Brain microvascular endothelial cell (primary cell): ENCODE measurements around the gene KCTD4.
A peak's percentile ranks its signal among the peaks of the same experiment; 100 is the strongest.

Experiments
- DNase-seq: peaks from one replicate; pipeline ENCODE4 v3.0.0-alpha.2; 2020
- H3K27ac ChIP-seq: fragments of 250-450 bp; sonication (Bioruptor Pico); 2 replicates; pipeline ENCODE4 v1.5.1; 2020; ENCODE audit warnings: mild to moderate bottlenecking, moderate library complexity
- H3K27me3 ChIP-seq: fragments of 250-450 bp; sonication (Bioruptor Pico); replicated peaks from 2 replicates; pipeline ENCODE4 v1.5.1; 2020; ENCODE audit warnings: mild to moderate bottlenecking
- H3K36me3 ChIP-seq: fragments of 250-450 bp; sonication (Bioruptor Pico); replicated peaks from 2 replicates; pipeline ENCODE4 v1.5.1; 2020; ENCODE audit warnings: mild to moderate bottlenecking
- H3K4me3 ChIP-seq: 2 replicates; pipeline ENCODE4 v1.5.1; 2011; ENCODE audit warnings: low read depth, mild to moderate bottlenecking, control low read depth, low read length, moderate library complexity
- in situ Hi-C: cut with HindIII; loops from 2 replicates; pipeline ENCODE4 v1.10.0; 2017; ENCODE audit warnings: low sequenced_read_pairs, low pct_ligation_motif_present
- TF ChIP-seq, protein P1 (sequence below): IDR thresholded peaks from 2 replicates; pipeline ENCODE4 v1.5.1; 2011; ENCODE audit warnings: low read depth, mild to moderate bottlenecking, moderate library complexity, low read length, control low read depth, inconsistent platforms; ENCODE audit errors: missing control alignments

The KCTD4 gene

DNA sequence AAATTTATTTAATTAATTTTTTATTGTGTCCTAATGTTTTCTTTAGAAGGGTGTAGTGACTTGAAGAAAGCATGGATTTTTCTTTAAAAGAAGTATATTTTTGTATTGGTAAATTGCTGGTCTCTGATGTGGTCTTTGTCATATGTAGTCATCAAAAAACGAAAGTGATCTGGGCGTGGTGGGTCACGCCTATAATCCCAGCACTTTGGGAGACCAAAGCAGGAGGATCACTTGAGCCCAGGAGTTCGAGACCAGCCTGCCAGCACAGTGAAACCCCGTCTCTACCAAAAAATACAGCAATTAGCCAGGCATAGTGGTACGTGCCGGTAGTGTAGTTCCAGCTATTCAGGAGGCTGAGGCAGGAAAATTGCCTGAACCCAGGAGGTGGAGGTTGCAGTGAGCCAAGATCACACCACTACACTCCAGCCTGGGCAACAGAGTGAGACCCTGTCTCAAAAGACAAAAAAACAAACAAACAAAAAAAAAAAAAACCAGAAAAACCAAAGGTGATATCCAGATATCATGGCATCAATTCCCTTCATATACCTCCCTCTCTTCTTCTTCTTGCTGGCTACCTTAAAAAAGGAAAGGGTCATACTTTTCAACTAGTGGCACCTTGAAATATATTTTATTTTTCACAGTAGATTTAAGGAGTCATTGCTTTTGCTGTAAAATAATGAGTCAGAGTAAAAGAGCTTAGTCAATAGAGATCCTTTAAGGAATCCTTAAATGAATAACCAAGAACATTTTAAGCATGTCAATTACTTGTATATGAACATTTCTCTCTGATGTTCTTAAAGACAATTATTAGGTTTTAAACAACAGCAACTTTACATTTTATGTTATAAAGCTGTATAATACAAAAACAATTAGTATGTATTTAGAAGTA, 19.9 kb downstream of the KCTD4 start:
- H3K27me3 ChIP-seq = no peaks in the 10 kb centered on the region
- H3K36me3 ChIP-seq = no peaks in the 10 kb centered on the region
- no peak overlapping the region for H3K4me3 ChIP-seq
- H3K27ac ChIP-seq = no peak overlapping the region
- DNase-seq = no peak
- TF ChIP-seq, protein P1, sequence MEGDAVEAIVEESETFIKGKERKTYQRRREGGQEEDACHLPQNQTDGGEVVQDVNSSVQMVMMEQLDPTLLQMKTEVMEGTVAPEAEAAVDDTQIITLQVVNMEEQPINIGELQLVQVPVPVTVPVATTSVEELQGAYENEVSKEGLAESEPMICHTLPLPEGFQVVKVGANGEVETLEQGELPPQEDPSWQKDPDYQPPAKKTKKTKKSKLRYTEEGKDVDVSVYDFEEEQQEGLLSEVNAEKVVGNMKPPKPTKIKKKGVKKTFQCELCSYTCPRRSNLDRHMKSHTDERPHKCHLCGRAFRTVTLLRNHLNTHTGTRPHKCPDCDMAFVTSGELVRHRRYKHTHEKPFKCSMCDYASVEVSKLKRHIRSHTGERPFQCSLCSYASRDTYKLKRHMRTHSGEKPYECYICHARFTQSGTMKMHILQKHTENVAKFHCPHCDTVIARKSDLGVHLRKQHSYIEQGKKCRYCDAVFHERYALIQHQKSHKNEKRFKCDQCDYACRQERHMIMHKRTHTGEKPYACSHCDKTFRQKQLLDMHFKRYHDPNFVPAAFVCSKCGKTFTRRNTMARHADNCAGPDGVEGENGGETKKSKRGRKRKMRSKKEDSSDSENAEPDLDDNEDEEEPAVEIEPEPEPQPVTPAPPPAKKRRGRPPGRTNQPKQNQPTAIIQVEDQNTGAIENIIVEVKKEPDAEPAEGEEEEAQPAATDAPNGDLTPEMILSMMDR = peak; percentile 10
- in situ Hi-C loops = no loop called here

DNA sequence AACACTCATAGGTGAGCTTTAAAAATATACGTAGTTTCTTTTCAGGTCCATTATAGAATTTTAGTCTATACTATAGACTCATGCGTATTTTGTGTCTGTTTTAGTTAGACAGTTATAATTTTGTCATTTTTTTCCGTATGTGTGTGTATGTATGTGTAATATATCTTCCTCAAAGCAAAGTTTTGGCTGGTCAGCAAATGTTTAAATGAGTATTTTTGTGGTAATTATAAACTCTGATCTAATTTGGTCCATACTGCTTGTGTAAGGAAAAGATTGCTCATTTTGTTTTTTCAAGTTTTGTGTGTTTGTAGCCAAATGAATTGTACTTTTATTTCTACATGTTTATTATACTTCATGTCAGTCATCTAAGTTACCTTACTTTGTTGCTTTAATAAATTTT, 20.5 kb downstream of the KCTD4 start:
- Histone ChIP-seq H3K36me3 (no peaks in the 10 kb centered on the region), H3K4me3 (no peak overlapping the region), H3K27ac (no peak overlapping the region), H3K27me3 (no peaks in the 10 kb centered on the region)
- in situ Hi-C loops = no loop called here
- TF ChIP-seq, protein P1 = no peak
- DNase-seq = no peak

DNA sequence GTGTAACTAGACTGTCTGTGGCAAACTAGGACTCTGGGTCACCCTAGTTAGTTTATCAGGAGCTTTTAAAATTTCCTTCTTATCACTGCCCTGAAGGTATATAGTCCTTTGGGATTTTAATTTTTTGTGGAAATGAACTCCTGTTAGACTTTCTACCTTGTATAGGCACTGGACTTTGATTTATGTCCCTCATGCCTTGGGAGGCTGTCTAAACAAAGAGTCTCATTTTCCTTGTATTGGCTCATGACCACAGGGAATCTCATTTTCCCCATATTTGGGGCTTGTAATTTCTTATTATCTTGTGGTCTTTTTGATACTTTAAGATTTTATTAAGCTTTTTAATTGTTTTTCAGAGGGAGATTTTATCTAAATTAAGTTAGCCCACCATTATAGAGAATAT, 21.4 kb downstream of the KCTD4 start:
- Histone ChIP-seq H3K36me3 (no peaks in the 10 kb centered on the region), H3K27ac (peak overlapping the region; percentile 67), H3K4me3 (no peak overlapping the region), H3K27me3 (no peaks in the 10 kb centered on the region)
- TF ChIP-seq, protein P1 = no peak
- no peak for DNase-seq
- in situ Hi-C loops = no loop called here

DNA sequence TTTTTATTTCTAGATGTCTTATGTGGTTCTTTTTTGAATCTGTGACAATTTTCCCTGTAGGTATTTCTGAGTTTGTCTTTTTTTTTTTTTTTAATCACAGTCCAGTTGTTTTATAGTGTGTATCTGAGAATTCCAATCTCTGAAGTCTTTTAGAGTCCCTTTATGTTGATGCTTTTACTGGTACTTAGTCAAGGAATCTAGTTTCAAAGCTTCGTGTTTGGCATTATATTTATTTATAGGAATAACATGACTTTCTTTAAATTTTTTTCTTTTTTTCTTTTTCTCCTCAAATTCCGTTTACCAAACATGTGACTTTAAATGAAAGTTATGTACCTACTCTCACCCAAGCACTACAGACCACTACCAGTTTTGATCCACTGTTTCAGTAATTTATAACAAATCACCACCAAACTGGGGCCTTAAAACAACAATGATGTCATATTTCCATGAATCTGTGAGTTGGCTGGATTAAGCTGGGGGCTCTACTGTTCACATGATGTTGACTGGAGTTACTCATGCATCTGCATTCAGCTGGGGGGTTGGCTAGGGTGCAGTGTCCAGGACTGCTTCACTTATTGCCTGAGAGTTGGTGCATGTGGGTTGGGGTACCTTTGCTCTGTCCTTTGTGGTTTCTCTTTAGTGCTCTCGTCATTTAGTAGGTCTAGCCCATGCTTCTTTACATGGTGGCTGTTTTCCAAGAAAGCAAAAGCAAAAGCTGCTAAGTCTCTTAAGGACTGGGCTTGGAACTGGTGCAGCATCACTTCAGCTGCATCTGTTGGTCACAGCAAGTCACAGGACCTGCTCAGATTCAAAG, 22.3 kb downstream of the KCTD4 start:
- Histone ChIP-seq H3K27ac (peak overlapping the region; percentile 67), H3K4me3 (no peak overlapping the region), H3K27me3 (no peaks in the 10 kb centered on the region), H3K36me3 (no peaks in the 10 kb centered on the region)
- TF ChIP-seq, protein P1 = no peak
- in situ Hi-C loops = no loop called here
- peak; percentile 88 for DNase-seq

DNA sequence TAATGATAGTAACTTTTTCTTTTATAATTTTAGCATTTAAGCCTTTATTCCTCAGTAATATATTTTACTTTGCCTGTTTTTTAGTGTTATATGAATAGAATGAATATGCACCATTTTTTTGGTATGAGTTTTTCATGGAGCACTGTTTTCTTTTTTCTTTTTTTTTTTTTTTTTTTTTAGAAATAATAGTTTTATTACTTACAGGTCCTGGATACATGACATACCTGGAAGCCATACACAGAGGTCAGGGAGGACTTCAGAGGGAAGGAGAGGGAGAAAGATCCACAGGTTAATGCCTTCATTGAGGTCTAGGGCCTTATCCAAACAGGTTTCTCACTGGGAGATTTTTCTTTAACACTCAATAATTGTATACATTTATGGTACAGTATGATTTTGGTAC, 26.4 kb downstream of the KCTD4 start:
- in situ Hi-C loops = no loop called here

More for the DNA sequence above, 26.4 kb downstream of the KCTD4 start:
- Histone ChIP-seq H3K4me3 (no peak overlapping the region), H3K27ac (no peak overlapping the region), H3K27me3 (no peaks in the 10 kb centered on the region), H3K36me3 (no peaks in the 10 kb centered on the region)
- no peak for DNase-seq
- TF ChIP-seq, protein P1 = no peak
